Fibroblast of mammary gland (primary cell): ENCODE measurements around the gene DNAJC21.

Source experiments
- DNase-seq: peaks from one replicate; pipeline ENCODE4 v3.0.0-alpha.2; 2010; ENCODE audit warnings: low read depth
- H3K4me3 ChIP-seq: 2 replicates; pipeline ENCODE4 v1.5.1; 2011; ENCODE audit warnings: low read depth, mild to moderate bottlenecking, low read length, moderate library complexity; ENCODE audit not compliant: control insufficient read depth
- CTCF ChIP-seq: conservative IDR thresholded peaks from 2 replicates; pipeline ENCODE4 v1.5.1; 2011; ENCODE audit warnings: low read depth, low read length, inconsistent platforms; ENCODE audit not compliant: control insufficient read depth, insufficient read depth

Gene DNAJC21

GRCh38 chr5:34986965-34987364 is 57.6 kb downstream of the DNAJC21 start:
- DNase-seq = no peak
- TF ChIP-seq CTCF = no peak
- no peak overlapping the region for H3K4me3 ChIP-seq

GRCh38 chr5:34991486-34992238 is 62.3 kb downstream of the DNAJC21 start:
- no peak overlapping the region for H3K4me3 ChIP-seq
- peak; percentile 17 for DNase-seq
- TF ChIP-seq CTCF = no peak

GRCh38 chr5:34993951-34994350 is 64.6 kb downstream of the DNAJC21 start:
- no peak for TF ChIP-seq CTCF
- DNase-seq = no peak
- no peak overlapping the region for H3K4me3 ChIP-seq

- TF ChIP-seq CTCF = no peak
- DNase-seq = no peak
- H3K4me3 ChIP-seq = no peak overlapping the region
These were observed 66.9 kb downstream of the DNAJC21 start for GRCh38 chr5:34996261-34996660.

GRCh38 chr5:34998058-34998789 is 68.9 kb downstream of the DNAJC21 start:
- no peak for TF ChIP-seq CTCF
- no peak overlapping the region for H3K4me3 ChIP-seq
- DNase-seq = peak; percentile 97

GRCh38 chr5:35001842-35002241 is 72.5 kb downstream of the DNAJC21 start:
- no peak overlapping the region for H3K4me3 ChIP-seq
- no peak for TF ChIP-seq CTCF
- DNase-seq = no peak
